ENCODE measurements around the gene CORO7.
"Not testable (repeated sequence)": the region's sequence is repeated elsewhere in the genome, so short reads cannot be mapped to it uniquely, and the experiment has no call there.

CORO7 gene

DNA sequence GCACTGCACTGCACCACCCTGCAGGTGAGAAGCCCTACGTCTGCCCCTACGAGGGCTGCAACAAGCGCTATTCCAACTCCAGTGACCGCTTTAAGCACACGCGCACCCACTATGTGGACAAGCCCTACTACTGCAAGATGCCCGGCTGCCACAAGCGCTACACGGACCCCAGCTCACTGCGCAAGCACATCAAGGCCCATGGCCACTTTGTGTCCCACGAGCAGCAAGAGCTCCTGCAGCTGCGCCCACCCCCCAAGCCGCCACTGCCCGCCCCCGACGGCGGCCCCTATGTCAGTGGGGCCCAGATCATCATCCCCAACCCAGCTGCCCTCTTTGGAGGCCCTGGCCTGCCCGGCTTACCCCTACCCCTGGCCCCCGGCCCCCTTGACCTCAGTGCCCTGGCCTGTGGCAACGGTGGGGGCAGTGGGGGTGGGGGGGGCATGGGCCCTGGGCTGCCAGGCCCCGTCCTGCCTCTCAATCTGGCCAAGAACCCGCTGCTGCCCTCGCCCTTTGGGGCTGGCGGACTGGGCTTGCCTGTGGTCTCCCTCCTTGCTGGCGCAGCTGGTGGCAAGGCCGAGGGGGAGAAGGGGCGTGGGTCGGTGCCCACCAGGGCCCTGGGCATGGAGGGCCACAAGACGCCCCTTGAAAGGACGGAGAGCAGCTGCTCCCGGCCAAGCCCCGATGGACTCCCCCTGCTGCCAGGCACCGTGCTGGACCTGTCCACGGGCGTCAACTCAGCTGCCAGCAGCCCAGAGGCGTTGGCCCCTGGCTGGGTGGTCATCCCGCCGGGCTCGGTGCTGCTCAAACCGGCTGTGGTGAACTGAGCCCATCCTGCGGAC is 79.5 kb downstream of the CORO7 start:
- no peak for DNase-seq (ENCODE audit: low spot score)

DNA sequence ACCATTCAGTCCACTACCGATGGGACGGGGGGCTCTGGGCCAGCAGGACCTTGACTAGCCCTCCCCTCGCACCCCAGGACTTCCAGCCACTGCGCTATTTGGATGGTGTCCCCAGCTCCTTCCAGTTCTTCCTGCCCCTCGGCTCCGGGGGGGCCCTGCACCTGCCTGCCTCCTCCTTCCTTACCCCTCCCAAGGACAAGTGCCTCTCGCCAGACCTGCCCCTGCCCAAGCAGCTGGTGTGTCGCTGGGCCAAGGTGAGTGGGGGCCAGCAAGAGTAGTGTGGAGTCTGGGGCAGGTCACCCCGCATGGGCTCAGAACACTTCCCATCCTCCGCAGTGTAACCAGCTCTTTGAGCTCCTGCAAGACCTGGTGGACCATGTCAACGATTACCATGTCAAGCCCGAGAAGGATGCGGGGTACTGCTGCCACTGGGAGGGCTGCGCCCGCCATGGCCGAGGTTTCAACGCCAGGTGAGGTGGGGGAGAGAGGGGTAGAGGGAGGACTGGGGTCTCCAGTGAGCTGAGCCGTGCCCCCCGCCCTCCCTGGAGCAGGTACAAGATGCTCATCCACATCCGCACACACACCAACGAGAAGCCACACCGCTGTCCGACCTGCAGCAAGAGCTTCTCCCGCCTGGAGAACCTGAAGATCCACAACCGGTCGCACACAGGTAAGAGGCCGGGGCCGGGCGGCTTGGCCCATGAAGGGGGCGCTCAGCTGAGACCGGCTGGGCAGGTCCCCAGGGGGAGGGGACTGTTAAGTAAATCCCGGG is 81.5 kb downstream of the CORO7 start:
- DNase-seq (ENCODE audit: low spot score), result no peak

DNA sequence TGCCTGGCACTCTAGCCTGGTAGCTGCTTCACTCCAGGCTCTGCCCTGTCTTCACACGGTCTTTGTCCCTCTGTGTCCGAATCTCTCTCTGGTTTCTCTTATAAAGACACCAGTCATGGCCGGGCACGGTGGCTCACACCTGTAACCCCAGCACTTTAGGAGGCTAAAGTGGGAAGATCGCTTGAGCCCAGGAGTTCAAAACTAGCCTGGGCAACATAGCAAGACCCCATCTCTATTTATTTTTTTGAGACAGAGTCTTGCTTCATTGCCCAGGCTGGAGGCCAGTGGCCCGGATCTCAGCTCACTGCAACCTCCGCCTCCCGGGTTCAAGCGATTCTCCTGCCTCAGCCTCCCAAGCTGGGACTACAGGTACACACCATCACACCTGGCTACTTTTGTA is 82.7 kb downstream of the CORO7 start:
- not testable (repeated sequence) for DNase-seq (ENCODE audit: low spot score)

DNA sequence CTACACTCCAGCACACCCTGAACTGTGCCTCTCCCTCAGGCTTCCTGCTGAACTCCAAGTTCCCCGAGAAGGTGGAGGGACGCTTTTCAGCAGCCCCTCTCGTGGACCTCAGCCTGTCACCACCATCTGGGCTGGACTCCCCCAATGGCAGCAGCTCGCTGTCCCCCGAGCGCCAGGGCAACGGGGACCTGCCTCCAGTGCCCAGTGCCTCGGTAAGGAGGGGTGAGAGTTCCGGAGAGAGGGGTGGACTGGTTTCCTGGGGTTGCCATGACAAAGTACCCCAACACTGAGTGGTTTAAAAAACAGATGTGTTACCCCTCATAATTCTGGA is 83.1 kb downstream of the CORO7 start:
- no peak for DNase-seq (ENCODE audit: low spot score)

DNA sequence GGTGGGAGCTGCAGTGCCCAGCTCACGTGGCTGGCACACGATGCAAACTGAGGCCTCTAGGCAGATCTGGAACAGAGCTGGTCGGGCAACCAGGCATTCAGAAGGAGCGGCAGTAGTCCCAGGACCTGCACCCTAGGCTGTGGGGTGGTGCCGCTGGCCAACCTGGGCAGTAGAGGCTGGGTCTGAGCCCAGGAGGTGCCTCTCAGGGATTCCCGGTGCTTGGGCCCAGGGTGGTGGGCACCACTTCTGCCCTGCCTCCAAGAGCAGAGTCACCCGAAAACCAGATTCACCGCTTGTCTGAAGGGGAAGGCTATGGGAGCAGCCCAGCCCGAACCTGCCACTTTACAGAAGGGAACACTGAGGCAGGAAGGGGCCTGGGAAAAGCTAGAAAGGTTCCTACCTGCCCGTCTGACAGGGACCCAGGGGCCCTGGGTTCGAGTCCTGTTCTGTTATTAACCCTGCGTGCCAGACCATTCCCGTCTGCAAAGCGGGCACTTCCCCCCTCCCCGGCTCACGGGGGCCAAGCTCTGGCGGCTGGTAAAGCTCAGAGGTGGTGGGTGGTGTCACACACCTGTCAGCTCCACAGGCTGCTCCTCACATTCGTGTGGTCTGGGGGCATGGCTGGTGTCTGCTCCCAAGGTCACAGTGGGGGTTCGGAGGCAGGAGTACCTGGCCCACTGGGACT is 83.6 kb downstream of the CORO7 start:
- no peak for DNase-seq (ENCODE audit: low spot score)

DNA sequence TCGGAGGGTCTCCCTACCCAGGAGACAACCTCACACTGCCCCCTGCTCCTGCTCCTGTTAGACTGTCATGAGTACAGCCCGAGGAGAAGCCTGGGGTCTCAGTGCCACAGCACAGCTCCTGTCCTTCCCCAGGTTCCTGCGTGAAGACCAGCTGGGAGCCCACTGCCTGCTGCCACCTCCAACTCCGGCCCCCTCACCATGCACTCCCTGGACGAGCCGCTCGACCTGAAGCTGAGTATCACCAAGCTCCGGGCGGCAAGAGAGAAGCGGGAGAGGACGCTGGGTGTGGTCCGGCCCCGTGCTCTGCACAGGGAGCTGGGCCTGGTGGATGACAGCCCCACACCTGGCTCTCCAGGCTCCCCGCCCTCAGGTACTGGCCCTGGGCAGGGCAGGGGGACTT is 84.3 kb downstream of the CORO7 start:
- DNase-seq (ENCODE audit: low spot score), result no peak

DNA sequence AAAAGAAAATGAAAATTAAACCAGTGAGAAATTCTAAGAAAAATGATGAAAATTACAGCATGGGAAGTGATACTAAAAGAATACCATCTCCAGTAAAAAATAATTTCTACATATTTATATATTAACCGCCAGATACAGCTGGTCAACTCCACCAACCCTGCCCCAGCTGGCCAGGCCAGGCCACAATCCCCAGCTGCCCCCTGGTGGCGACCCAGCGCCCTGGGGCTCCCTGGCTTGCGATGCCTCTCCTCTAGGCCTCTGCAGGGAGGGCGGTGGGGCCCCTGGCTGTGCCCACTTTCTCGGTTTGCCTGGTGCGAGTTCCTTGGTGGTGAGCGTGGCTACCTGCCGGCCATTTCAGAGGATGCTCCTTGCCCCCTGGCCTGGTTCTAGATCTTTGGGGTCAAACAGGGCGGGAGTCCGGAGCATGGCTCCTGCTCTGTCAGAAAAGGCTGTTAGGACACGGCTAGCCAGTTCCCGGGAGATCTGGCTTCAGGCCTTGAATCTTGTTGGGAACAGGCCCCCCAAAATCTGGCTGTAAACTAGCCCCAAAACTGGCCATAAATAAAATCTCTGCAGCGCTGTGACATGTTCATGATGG is 86.0 kb downstream of the CORO7 start:
- peak; percentile 74 for DNase-seq (ENCODE audit: low spot score)

DNA sequence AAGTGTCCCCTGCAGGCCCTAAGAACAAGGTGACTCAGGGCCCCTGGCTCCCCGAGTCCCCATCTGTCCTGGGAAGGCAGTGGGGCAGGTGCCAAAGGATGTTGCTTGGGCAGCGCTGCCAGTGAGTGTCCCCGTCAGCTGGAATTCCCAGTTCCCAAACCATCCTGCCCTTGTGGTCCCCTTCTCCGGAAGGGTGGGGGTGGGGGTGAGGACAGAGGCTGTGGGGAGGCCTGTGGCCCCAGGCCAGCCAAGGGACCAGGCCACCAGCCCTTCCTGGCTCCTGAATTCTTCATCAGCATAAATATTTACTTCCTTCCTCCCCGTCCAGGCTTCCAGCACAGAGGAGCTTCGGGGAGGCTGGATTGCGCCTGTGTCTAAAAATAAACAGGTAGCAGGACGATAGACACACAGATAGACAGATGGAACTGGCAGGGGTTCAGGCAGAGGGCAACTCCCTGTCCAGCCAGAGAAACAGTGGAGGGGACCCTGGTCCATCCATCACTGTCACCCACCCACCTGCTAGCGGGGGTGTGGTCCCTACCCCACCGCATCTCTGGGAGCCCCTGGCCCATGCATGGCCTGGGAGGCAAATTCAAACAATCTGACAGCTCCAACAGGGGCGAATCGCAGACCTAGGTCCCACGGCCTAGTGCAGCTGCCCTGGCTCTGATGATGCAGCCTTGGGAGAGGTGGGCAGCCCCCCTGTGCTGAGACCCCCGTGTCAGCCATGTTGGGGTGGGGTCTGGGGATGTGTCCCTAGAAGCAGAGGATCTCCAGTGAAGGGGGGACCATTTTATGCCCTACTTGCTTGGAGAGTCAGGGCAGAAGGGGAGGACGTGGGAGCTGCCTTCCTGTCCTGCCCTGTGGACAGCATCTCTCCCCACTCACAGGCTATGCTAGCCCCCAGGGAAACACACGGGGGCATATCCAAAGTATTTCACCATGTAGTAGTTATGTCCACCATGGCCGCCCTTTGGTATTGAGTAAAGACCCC is 87.3 kb downstream of the CORO7 start:
- no peak for DNase-seq (ENCODE audit: low spot score)

DNA sequence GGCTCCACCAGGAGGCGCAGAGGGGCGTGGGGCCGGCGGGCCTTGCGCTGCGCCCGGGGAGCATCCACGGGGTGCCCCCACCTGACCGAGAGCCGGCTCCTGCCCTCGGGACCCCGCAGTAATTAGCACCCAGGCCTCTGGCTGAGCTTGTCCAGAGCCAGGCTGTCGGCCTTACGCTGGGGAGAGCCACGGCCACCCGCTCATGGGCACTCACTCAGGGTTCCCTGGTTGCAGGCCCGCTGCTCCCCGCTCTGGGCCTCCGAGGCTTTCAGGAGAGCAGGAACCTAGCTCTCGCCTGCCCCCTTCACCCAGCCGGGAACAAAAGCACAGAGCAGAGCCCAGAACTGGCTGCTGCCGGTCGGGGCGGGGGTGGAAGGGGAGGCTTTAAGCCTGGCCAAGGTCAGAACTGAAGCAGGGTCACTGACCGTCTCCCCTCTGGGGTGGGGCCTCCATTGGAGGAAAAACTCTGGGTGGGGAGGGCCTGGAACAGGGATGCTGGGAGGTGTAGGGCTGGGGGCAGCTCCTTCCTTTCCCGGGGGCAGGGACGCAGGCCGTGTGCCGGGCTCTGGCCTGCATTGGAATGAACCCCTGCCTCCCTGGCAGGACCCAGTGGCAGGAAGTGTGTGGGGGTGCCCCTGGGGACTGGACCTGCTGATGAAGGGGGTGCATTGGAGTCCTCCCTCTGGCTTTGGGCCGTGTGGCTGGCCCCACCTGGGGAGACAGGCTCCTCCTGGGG is 88.2 kb downstream of the CORO7 start:
- DNase-seq (ENCODE audit: low spot score), result peak; percentile 57

DNA sequence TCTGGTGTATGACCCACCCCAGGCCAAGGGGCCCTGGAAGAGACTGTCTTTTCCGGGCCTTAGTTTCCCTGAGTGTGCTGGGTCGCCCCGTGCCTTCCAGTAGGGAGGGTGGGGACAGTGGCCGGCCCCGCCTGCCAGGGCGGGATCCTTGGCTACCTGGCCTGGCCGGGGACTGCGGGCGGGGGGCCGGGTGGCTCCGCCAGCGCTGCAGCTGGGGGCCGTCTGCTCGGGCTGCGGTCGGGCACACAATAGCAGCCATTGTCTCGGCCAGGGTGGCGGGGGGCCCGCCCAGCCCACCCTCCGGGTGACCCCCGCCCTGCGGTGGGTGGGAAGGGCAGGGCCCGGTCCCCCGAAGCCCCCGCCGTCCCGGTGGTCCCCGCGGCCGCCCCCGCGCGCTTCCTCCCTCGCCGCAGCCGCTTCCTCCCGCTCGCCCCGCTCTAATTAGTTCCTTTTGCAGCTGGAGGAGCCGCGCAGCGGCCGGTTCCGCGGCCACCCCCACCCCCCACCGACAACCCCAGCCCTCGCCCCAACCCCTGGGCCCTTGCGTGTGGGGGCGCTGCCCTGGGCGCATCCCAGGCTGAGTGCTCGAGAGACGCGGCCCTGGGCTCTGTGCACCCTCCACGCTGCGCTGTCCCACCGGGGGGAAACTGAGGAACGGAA is 88.9 kb downstream of the CORO7 start:
- no peak for DNase-seq (ENCODE audit: low spot score)

DNA sequence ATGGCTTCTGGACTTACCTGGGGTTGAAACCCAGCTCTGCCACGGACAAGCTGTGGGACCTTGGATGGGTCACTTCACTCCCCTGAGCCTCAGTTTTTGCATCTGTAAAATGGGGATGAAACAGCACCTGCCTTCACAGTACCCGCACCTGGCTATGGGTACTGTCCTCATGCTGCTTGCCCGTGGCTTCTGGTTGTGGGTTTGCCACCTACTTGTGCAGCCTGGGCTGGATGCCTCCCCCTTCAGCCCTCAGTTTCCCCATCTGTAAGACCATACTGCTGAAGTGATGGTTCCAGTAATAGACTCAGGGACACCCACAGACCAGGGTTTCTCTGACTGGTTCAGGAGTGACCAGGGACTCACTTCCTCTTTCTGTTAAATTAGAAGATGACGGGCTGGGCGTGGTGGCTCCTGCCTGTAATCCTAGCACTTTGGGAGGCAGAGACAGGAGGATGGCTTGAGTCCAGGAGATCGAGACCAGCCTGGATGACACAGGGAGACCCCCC is 91.1 kb downstream of the CORO7 start:
- DNase-seq (ENCODE audit: low spot score), result peak; percentile 48

DNA sequence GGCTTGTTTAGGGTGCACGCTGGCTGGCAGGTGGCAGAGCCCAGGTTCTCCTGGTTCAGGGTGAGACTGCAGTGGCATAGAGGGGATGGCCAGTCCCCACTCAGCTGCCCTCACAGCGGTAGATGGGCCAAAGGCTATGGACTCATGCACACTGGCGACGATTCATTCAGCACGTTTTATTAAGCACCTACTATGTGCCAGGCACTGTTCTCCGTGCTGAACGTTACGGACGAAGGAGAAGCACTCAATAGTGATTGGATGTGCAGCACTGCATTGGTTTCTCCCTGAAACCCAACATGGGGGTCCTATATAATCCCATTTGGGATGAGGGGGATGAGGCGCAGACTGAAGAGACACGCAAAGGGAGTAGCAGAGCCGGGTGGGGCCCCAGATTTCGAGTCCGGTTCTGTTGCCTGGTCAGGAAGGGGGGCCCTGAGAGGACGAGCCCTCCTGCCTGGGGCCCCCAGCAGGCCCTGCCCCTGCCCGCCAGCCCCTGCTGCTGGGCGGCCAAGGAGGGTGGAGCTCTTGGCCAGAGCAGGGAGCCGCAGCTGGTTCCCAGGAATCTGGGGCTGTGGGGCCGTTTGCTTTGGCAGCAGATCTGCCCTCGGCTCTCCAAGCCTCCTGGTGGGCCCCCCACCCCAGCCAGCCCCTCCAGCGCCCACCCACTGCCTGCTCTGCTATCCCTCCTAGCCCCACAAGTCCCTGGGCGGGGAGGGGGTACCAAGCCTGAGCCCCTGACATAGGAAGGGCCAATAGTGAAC is 91.7 kb downstream of the CORO7 start:
- DNase-seq (ENCODE audit: low spot score), result no peak

DNA sequence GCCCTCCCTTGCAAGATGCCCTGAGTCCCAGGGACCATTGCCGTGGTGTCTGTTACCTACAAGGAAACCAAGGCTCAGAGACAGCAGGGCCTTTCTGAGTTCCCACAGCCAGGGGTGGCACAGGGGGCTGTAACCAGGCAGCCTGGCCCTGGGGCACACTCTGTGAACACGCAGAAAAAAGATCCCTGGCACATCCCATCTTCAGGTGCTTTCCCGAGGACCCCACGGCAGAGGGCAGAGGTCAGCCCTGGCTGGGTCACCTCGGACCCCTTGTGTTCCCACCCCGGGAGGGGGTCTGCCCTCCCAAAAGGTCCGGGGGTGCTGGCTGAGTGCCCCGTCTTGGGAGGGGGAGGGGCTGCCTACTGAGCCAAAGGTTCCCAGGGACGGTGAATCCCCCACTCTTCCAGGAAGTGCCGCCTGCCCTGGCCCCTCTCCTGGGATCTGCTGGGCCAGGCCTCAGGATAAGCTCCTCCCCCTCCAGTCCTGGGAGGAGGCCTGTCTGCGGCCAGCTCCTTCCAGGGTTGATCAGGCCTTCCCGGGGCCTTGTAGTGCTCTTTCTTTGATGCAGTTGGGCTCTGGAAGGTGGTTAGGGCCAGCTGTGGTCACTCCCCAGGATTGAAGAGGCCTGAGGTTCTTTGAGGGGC is 92.4 kb downstream of the CORO7 start:
- DNase-seq (ENCODE audit: low spot score), result no peak

DNA sequence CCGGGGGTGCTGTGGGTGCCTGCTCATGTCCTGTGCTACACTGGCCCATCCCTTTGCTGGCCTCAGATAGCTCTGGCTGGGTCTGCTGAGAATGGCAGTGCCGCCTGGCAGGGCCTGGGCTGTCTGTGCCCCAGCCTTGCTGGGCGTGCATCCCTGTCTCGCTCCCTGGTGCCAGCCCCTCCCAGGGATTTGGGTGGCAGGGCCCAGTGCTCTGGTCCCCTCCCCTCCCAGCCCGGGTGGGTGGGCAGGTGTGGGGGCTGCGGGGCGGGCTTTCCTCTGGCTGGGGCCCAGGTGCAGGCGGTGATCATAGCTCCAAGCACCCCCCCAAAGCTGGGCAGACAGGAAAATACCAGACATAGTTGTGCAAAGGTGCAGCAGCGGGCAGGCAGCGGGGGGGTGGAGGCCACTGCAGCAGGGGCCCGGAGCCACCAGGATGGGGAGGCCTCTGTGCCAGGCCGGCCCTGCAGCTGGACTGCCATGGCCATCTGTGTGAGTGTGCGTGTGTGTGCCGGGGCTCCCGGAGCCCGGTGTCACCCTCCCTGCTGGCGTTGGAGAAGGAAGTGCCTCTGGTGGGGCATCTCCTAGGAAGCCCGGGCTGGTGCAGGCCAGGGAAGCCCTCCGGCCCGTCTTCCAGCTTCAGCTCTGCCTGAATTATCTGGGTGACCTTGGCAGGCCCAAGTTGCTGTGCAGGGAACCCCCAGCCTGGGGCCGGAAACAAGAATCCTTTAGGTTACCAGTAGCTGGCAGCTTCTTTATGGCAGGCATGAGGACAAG is 93.1 kb downstream of the CORO7 start:
- DNase-seq (ENCODE audit: low spot score), result no peak

DNA sequence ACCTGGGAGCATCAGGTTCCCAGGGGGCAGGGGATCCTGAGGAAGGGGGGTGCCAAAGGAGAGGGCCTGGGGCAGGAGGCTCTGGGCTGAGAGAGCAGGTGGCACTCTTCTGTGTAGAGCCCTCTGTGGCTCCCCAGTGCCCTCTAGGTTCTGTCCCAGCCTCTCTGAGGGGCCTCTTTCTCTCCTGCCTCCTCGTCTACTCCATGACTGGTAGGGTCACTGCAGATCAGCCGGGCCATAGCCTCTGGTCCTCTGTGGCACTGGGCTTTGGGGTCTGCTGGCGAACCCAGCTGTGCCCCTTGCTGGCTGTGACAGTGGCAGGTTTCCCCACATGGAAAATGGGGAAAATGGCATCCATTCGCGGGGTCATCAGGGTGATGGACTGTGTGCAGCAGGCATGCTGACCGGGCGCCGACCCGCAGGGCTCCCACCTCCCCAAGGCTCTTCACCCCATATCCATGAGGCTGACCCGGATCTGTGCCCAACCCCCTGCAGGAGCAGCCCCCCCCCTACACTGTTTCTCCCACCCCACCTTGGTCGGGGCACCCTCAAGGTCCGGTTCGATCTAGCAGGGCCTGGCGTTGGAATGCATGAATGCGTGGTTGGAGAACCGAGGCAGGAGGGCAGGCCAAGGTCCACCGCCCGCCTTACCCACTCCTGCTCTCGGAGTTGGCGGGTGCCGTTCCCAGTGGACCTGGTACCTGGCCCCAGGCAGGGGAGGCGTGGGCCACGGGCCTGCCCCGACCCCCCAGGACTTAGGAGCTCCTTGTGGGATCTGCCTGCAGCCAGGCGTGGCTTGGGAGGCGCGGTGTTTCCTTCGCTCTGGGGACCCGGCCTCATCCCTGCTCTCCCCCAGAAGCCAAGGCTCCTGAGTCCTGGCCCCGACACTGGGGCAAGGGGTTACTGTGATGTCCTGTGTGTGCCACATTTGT is 94.0 kb downstream of the CORO7 start:
- DNase-seq (ENCODE audit: low spot score), result no peak

DNA sequence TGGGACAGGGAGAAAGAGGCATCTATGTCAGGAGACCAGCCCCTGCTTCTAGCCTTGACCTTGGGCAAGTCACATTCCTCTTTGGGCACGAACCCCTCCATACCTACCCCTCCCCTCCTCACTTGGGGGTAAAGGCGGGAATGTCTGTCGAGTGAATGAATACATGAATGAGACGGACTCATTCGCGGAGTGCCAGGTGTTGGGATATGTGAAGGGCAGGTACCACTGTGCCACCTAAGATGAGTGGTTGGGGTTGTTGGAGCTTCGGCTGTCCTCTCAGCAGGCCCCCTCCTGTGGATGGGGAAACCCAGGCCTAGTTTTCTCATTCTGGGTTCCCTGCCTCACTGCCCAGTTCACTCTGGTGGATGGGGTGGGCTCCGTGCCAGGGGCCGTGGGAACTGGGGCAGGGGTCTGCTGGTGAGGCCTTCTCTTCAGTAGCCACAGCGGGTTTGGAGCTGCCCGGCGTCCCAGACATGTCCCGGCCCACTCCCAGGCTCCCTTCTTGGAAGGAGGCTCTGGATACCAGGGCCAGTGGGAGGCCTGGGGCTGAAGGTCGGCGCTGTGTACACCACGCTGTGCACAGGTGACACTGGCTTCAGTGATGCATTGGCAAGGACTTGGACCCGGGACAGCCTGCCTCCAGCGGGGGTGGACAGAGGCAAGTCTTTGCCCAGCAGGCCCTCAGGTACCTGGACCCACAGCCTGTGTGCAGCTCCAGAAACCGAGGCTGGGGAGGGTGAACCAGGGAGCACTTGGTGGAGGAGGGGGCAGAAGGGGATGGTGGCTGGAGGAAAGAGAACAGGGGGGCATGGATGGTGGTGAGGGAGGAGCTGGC is 94.9 kb downstream of the CORO7 start:
- no peak for DNase-seq (ENCODE audit: low spot score)
